ENCODE measurements around the gene ST7.

DNA sequence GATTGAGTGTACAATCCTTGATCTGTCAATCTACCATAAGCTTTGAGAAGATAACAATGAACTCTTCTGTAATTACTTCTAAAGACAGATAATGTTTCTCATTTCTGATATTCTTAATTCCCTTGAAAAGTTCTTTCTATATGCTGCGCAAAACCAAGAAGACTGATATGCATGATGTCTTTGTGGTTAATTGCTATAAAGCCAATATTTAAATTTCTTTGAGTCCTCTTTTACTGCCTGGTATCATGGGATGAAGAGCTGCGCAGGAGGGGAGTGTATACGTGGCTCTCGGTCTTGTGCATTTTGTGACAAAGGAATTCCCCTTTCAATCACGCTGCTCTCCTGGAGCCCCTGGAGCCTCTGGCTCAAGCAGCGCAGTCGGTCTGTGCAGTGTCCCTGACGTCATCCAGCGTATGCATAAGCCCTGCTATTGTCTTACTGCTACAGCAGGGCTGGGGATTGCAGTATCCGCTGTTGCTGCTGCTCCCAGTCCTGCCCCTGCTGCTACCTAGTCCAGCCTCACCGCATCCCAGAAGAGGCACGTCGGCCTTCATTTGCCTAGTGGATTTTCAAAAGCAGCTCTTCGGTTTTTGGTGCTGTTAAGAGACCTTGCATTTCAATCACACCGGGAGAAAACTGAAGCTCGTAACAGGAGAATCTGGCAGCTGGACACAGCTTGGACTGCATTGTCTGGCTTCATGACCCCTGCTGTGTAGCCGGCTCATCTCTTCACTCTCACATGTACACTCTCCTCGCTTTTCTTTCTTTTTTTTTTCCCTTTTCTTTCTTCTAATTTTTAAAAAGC is 66.7 kb downstream of the ST7 start:
- TF ChIP-seq, protein P1, sequence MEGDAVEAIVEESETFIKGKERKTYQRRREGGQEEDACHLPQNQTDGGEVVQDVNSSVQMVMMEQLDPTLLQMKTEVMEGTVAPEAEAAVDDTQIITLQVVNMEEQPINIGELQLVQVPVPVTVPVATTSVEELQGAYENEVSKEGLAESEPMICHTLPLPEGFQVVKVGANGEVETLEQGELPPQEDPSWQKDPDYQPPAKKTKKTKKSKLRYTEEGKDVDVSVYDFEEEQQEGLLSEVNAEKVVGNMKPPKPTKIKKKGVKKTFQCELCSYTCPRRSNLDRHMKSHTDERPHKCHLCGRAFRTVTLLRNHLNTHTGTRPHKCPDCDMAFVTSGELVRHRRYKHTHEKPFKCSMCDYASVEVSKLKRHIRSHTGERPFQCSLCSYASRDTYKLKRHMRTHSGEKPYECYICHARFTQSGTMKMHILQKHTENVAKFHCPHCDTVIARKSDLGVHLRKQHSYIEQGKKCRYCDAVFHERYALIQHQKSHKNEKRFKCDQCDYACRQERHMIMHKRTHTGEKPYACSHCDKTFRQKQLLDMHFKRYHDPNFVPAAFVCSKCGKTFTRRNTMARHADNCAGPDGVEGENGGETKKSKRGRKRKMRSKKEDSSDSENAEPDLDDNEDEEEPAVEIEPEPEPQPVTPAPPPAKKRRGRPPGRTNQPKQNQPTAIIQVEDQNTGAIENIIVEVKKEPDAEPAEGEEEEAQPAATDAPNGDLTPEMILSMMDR (conservative IDR thresholded peaks at IDR 0.05 in 1 of 2, IDR thresholded peaks at IDR 0.05 in 1 of 2; ENCODE audit: extremely low read depth in 1 of 2, insufficient read depth in 1 of 2, low read depth in 1 of 2, low read length in 2 of 2), result no peak
- TF ChIP-seq EZH2 (IDR thresholded peaks at IDR 0.05; ENCODE audit: borderline replicate concordance, low read length), result no peak

Measured in mammary epithelial cell (primary cell).